ENCODE results near the gene RFC5. TPM values are rescaled to one million over a fixed set of nuclear protein-coding genes. Genes with fewer than 3 reads are reported as not detected.

The RFC5 gene
- total and polyA plus RNA-seq, 2 of the 13 experiments (the other 11 are each of a cell fraction or from before 2014, with no cell fraction given): 16.8 to 51.4 TPM

DNA sequence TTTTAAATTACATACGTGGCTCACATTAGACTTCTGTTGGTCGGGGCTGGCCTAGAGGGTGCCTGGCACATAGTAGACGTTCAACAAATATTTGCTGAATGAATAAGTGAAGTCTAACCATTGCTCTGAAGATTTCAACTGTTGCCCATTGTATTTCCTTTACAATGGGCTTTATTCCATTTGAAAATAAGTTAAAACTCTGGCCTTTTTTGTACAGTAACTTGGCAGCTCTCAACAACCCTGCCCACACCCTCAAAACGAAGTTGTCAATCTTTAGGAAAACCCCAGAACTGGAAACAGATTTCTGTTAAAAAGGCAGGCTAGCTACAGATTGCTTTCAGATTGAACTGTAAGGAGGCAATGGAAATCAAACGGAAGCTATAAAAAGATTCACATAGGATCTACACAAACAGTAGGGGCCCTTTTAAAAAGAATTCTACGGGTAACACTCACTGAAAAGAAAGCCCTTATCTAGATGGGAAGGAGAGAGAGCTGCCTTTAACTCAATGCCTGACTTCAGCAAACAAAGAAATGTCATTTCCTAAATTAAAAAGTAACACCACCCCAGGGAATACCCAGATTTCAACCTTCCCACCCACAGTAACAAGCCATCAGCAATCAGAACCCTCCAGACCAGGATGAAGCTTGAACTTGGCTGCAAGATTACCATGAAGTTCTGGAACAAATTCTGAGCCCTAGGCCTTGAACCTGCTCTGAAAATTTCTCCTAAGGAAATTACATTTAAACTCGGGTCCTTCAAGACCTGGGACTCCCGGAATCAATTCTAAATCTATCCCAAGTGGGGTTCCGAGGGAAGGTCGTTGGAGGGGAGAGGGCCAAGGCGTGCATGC, 43.1 kb downstream of the RFC5 start (continued):
- TF ChIP-seq, protein P1, sequence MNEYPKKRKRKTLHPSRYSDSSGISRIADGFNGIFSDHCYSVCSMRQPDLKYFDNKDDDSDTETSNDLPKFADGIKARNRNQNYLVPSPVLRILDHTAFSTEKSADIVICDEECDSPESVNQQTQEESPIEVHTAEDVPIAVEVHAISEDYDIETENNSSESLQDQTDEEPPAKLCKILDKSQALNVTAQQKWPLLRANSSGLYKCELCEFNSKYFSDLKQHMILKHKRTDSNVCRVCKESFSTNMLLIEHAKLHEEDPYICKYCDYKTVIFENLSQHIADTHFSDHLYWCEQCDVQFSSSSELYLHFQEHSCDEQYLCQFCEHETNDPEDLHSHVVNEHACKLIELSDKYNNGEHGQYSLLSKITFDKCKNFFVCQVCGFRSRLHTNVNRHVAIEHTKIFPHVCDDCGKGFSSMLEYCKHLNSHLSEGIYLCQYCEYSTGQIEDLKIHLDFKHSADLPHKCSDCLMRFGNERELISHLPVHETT (CRISPR knock-in tag; conservative IDR thresholded peaks at IDR 0.05): no peak
- TF ChIP-seq HDAC1 (CRISPR knock-in tag; IDR thresholded peaks at IDR 0.05) (0 out of 2 replicates have a peak, but pooled peaks have one; percentile 14), SOX5 (CRISPR knock-in tag; IDR thresholded peaks at IDR 0.05; ENCODE audit: borderline replicate concordance) (peak; percentile 55; the same call in 1 of the 2 replicates), ARNT2 (CRISPR knock-in tag; IDR thresholded peaks at IDR 0.05; ENCODE audit: low read depth) (no peak), ZNF143 (CRISPR knock-in tag; IDR thresholded peaks at IDR 0.05) (no peak), FOXC1 (CRISPR knock-in tag; IDR thresholded peaks at IDR 0.05; ENCODE audit: borderline replicate concordance) (no peak), SAP130 (CRISPR knock-in tag; IDR thresholded peaks at IDR 0.05; ENCODE audit: low read depth) (peak; percentile 16; the same call in 1 of the 2 replicates), NKX3-1 (CRISPR knock-in tag; IDR thresholded peaks at IDR 0.05) (no peak), FOSL2 (CRISPR knock-in tag; IDR thresholded peaks at IDR 0.05) (peak; percentile 56)
- TF ChIP-seq, protein P2, sequence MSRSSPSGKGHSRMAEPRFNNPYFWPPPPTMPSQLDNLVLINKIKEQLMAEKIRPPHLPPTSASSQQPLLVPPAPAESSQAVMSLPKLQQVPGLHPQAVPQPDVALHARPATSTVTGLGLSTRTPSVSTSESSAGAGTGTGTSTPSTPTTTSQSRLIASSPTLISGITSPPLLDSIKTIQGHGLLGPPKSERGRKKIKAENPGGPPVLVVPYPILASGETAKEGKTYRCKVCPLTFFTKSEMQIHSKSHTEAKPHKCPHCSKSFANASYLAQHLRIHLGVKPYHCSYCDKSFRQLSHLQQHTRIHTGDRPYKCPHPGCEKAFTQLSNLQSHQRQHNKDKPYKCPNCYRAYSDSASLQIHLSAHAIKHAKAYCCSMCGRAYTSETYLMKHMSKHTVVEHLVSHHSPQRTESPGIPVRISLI (CRISPR knock-in tag; IDR thresholded peaks at IDR 0.05; ENCODE audit: borderline replicate concordance): no peak
- TF ChIP-seq, protein P3, sequence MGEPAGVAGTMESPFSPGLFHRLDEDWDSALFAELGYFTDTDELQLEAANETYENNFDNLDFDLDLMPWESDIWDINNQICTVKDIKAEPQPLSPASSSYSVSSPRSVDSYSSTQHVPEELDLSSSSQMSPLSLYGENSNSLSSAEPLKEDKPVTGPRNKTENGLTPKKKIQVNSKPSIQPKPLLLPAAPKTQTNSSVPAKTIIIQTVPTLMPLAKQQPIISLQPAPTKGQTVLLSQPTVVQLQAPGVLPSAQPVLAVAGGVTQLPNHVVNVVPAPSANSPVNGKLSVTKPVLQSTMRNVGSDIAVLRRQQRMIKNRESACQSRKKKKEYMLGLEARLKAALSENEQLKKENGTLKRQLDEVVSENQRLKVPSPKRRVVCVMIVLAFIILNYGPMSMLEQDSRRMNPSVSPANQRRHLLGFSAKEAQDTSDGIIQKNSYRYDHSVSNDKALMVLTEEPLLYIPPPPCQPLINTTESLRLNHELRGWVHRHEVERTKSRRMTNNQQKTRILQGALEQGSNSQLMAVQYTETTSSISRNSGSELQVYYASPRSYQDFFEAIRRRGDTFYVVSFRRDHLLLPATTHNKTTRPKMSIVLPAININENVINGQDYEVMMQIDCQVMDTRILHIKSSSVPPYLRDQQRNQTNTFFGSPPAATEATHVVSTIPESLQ (CRISPR knock-in tag; conservative IDR thresholded peaks at IDR 0.05): no peak
